MM.1S (cell line): ENCODE measurements around the gene KIAA1549.

ENCODE experiments used
- CTCF ChIP-seq: fragments of 300-600 bp; sonication (generic); IDR thresholded peaks from 2 replicates; pipeline ENCODE4 v1.5.1; 2016; ENCODE audit warnings: antibody characterized with exemption, low read length, mixed read lengths
- EZH2 ChIP-seq: fragments of 300-600 bp; sonication (generic); optimal IDR thresholded peaks from 2 replicates; pipeline ENCODE3; 2017; ENCODE audit warnings: low read depth, mild to moderate bottlenecking, antibody characterized with exemption, low read length, mixed read lengths

DNA sequence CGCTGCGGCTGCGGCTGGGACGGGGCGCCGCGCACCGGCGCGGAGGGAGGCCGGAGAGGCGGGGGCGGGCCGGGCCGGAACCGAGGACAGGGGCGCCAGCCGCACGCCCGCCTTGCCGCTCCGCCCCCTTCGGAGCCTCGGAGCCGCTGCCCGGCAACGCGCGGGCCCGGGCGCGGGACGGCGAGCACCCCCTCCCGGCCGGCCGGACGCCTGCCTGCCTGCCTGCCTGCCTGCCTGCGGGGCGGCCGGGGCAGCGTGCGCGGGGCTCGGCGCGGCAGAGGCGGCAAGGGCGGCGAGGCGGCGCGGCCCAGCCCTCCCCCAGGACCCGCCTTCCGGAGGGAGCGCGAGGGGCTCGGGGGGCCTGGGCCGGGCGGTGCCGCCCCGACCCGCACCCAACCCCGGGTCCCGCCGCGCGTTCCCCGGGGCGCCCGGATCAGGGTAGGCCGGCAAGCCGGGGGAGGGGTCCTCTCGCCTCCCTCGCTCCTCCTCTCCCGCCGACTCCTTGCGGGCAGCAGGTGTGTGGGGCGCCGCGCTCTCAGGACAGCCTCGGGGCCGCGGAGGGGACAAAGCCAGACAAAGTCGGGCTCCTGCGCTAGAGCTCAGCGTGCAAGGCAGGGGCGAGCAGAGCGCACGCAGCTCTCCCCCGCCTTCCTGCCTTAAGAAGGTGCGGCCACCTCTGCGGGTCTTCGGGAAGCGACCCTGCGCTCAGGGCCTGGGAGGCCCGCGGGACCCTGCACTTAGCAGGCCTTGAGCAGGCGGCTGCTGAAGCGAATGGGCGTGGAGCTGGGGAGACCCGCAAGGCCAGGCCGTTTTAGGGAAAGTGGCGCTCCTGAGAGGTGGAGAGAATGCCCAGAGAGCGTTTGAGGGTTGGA is at the start of gene KIAA1549:
- TF ChIP-seq CTCF (no peak), EZH2 (no peak)
